ENCODE measurements around the gene ZBTB38. TPM values are rescaled to one million over a fixed set of nuclear protein-coding genes. Genes with fewer than 3 reads are reported as not detected.

Gene ZBTB38
- total RNA-seq, 4 donors from 2014 or later, result 101 to 147 (median 118) TPM

GRCh38 chr3:141392897-141393734 is 24.8 kb downstream of the ZBTB38 start:
- TF ChIP-seq, protein P1, sequence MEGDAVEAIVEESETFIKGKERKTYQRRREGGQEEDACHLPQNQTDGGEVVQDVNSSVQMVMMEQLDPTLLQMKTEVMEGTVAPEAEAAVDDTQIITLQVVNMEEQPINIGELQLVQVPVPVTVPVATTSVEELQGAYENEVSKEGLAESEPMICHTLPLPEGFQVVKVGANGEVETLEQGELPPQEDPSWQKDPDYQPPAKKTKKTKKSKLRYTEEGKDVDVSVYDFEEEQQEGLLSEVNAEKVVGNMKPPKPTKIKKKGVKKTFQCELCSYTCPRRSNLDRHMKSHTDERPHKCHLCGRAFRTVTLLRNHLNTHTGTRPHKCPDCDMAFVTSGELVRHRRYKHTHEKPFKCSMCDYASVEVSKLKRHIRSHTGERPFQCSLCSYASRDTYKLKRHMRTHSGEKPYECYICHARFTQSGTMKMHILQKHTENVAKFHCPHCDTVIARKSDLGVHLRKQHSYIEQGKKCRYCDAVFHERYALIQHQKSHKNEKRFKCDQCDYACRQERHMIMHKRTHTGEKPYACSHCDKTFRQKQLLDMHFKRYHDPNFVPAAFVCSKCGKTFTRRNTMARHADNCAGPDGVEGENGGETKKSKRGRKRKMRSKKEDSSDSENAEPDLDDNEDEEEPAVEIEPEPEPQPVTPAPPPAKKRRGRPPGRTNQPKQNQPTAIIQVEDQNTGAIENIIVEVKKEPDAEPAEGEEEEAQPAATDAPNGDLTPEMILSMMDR (IDR thresholded peaks at IDR 0.05; ENCODE audit: low read depth), result no peak

GRCh38 chr3:141393735-141394076 is 25.4 kb downstream of the ZBTB38 start:
- TF ChIP-seq, protein P1 (IDR thresholded peaks at IDR 0.05; ENCODE audit: low read depth), result no peak

DNA sequence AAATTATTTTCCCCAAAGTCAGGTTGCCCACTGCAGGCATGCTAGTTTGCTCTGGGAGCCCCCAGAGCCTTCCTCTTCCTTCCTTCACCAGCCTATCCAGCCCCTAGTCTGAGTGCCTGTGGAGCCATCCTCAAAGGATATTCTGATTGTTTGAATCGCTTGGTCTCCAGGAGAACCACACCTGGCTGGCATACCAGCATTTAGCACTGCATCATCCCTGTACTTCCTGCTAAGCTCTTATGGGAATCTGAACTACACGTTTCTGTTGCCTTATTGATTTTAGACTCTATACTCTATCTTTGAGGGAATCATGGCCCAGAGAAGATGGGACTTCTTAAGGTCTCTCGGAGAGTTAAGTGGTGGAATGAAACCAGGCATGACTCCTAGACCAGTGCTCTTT is 26.3 kb downstream of the ZBTB38 start:
- TF ChIP-seq, protein P1 (IDR thresholded peaks at IDR 0.05; ENCODE audit: low read depth), result no peak

DNA sequence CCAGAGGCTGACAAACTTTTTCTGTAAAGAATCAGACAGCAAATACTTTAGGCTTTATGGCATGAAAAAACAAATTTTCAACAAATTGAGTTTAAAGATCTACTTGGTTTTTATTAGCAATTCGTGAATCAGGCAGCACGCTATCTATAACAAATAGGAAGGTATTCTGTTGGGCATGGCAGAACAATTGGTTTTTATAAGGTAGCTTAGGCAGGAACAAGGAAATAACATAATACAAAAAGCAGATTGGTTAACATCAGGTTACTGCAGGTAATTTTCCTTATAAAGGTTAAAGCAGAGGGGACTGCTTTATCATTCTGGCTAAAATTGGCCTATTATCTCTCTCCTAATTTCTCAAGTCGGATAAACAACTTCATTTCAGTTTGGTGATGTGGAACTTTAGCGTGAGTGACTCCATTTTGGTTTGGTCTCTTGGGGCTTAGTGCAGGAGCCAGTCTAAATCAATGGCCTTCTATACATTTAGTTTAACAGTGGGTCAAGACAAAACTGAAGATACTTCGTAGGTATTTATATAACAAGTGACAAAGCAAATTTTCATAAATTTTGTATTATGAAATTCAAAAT is 26.8 kb downstream of the ZBTB38 start:
- TF ChIP-seq, protein P1 (IDR thresholded peaks at IDR 0.05; ENCODE audit: low read depth), result no peak

GRCh38 chr3:141397996-141398395 is 29.7 kb downstream of the ZBTB38 start:
- TF ChIP-seq, protein P1 (IDR thresholded peaks at IDR 0.05; ENCODE audit: low read depth), result no peak

GRCh38 chr3:141399200-141399599 is 30.9 kb downstream of the ZBTB38 start:
- TF ChIP-seq, protein P1 (IDR thresholded peaks at IDR 0.05; ENCODE audit: low read depth), result no peak

DNA sequence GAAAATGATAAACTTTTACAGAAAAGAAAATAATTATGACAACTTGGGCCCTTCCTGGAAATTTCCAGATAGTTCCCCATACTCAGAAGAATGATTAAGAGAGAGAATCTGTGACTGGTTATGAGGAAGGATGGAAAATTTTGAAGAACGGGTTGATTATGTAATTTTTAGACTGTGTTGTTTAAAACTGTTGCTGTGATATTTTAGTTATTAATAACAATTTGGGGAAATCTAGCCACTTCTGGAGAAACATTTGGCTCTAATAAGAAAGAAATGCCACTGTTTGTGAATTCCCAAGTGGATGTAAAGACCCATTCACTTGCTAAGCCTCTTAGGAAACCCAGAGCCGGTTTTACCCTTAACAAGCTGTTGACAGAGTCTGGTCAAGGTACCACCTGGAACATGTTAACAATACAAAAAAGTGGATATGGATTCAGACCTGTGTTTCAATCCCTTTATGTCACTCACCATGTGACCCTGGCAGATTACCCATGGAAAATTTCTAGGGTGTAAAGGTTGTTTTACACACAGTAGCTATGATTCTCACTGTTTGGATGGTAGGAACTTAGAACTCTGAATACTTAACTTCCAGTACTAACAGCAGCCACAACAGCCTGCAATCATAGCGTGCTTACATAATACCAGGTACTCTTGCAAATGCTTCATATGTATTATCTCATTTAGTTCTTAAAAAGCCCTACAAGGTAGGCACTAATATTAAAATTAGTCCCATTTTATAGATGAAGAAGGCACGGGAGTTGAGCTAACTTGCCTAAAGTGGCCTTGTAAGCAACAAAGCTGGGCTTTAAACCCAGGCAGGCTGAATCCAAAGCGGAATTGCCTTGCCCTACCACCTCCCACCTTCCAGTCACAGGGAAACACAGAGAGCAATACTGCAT is 32.0 kb downstream of the ZBTB38 start:
- TF ChIP-seq, protein P1 (IDR thresholded peaks at IDR 0.05; ENCODE audit: low read depth), result no peak
